Measurements from ENCODE around the gene IL1RAPL1.

DNA sequence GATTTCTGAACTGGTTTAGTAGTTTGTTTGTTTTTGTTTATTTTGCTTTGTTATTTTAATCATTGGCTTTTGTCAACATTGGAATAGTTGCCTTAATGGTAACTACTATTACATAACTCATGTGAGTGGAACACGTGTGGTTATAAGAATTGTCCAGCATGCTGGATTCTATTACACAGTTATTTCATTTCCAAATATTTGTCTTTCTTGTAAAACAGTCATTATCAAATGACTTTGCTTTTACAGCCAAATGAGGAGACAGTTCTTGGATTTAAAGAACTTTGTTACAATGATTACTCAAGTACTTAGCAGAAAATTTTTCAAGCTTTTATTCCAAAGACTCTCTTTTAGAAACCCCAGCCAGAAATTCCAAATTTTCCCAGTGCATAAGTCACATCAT is 1112.0 kb downstream of the IL1RAPL1 start:
- TF ChIP-seq, protein P1, sequence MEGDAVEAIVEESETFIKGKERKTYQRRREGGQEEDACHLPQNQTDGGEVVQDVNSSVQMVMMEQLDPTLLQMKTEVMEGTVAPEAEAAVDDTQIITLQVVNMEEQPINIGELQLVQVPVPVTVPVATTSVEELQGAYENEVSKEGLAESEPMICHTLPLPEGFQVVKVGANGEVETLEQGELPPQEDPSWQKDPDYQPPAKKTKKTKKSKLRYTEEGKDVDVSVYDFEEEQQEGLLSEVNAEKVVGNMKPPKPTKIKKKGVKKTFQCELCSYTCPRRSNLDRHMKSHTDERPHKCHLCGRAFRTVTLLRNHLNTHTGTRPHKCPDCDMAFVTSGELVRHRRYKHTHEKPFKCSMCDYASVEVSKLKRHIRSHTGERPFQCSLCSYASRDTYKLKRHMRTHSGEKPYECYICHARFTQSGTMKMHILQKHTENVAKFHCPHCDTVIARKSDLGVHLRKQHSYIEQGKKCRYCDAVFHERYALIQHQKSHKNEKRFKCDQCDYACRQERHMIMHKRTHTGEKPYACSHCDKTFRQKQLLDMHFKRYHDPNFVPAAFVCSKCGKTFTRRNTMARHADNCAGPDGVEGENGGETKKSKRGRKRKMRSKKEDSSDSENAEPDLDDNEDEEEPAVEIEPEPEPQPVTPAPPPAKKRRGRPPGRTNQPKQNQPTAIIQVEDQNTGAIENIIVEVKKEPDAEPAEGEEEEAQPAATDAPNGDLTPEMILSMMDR (conservative IDR thresholded peaks at IDR 0.05; ENCODE audit: low read length): no peak
- no peak for TF ChIP-seq EZH2phosphoT487 (IDR thresholded peaks at IDR 0.05; ENCODE audit: borderline replicate concordance)
